ENCODE measurements around the gene CD55. TPM values are rescaled to one million over a fixed set of nuclear protein-coding genes. Genes with fewer than 3 reads are reported as not detected.
A peak's percentile ranks its signal among the peaks of the same experiment; 100 is the strongest.

CD55 gene
- total RNA-seq, 1 donor from 2014 or later, result 73.1 TPM

- H3K9me3 ChIP-seq, result no peaks in the 10 kb centered on the region
- no peaks in the 10 kb centered on the region for H3K4me1 ChIP-seq
- H3K27ac ChIP-seq, result no peak overlapping the region
- intact Hi-C loops (cut with DNase I), result no loop called here
- no peak overlapping the region for H3K4me3 ChIP-seq
- no peak for DNase-seq (ENCODE audit: low spot score in 2 of 2)
- peaks cover 35 to 67% of the 10 kb centered on the region in 2 donors for H3K36me3 ChIP-seq
- H3K27me3 ChIP-seq, result no peaks in the 10 kb centered on the region
- TF ChIP-seq CTCF (IDR thresholded peaks at IDR 0.05), result no peak
Observed at GRCh38 chr1:207331354-207332313, 10.2 kb downstream of the CD55 start.

DNA sequence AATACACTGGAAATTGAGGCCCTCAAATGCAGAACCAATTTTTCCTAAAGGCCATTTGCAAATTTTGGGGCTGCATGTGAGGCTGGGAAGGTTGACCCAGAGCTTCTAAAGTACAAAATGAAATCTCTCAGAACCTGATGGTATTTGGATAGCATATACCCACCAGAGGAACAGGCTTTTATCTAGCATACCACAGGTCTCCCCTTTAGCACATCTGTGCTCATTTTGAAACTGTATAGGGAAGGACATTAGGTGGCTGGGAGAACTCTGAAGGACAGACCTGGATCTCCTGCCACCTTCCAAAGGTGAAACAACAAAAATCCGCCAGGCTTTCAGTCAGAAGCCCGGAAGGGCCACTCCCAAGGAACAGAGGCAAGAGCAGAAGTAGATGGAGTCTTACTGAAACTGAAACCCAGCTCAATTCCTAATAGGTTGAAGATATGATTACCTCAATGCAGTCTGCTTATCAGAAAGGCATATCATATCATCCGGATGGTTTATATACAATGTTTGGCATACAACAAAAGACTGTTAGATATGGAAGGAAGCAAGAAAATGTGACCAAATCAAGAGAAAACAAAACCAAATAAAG lies 11.6 kb downstream of the CD55 start:
- no peaks in the 10 kb centered on the region for H3K4me1 ChIP-seq

GRCh38 chr1:207333620-207334019 lies 12.1 kb downstream of the CD55 start:
- no peaks in the 10 kb centered on the region for H3K9me3 ChIP-seq
- no peak for DNase-seq (ENCODE audit: low spot score in 2 of 2)
- TF ChIP-seq CTCF (IDR thresholded peaks at IDR 0.05), result no peak
- H3K4me3 ChIP-seq, result no peak overlapping the region
- intact Hi-C loops (cut with DNase I), result no loop called here
- H3K4me1 ChIP-seq, result no peaks in the 10 kb centered on the region
- H3K27ac ChIP-seq, result no peak overlapping the region
- H3K27me3 ChIP-seq, result no peaks in the 10 kb centered on the region
- peaks cover 24 to 54% of the 10 kb centered on the region in 2 donors for H3K36me3 ChIP-seq

More for the DNA sequence above, 11.6 kb downstream of the CD55 start:
- H3K27me3 ChIP-seq, result no peaks in the 10 kb centered on the region
- H3K9me3 ChIP-seq, result no peaks in the 10 kb centered on the region
- intact Hi-C loops (cut with DNase I), result no loop called here
- H3K27ac ChIP-seq, result no peak overlapping the region
- no peak for DNase-seq (ENCODE audit: low spot score in 2 of 2)
- TF ChIP-seq CTCF (IDR thresholded peaks at IDR 0.05), result no peak
- peaks cover 29 to 59% of the 10 kb centered on the region in 2 donors for H3K36me3 ChIP-seq
- H3K4me3 ChIP-seq, result no peak overlapping the region

DNA sequence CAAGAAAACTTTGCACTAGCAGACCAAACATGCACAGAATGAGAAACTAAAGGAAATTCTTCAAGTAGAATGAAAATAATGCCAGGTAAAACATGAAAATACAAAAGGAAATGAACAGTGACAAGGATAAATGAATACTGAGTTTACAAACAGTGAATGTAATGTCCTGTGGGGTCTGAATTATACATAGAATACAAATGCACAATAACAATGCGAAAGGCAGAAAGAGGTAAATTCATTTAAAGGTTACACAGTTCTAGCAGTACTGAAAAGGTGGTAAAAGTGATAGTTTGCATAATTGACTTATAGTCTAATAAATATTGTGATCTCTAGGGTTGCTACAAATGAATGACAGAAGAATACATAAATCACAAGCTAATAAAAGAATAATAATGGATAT lies 12.9 kb downstream of the CD55 start:
- no peak for TF ChIP-seq CTCF (IDR thresholded peaks at IDR 0.05)
- Histone ChIP-seq H3K27ac (no peak overlapping the region), H3K4me3 (no peak overlapping the region), H3K4me1 (no peaks in the 10 kb centered on the region), H3K36me3 (peaks cover 17 to 49% of the 10 kb centered on the region in 2 donors), H3K27me3 (no peaks in the 10 kb centered on the region), H3K9me3 (no peaks in the 10 kb centered on the region)
- intact Hi-C loops (cut with DNase I), result no loop called here
- DNase-seq (ENCODE audit: low spot score in 2 of 2), result no peak

DNA sequence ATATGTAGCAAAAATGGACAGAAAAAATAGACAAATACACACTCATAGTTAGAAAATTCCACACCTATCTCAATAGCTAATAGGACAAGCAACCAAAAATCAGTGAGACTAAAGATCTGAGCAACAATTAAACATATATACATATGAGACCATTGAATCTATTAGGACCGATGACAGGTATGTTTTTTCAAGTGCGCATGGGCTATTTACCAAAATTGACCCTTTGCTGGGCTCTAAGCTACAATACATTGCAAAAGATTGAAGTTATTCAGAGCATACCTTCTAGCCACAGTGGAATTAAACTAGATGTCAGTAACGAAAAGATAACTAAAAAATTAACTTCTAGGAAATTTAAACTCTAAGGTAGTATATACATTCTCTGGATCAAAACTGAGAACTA lies 13.7 kb downstream of the CD55 start:
- peaks cover 13 to 54% of the 10 kb centered on the region in 2 donors for H3K36me3 ChIP-seq

More for the DNA sequence above, 13.7 kb downstream of the CD55 start:
- no peak for TF ChIP-seq CTCF (IDR thresholded peaks at IDR 0.05)
- Histone ChIP-seq H3K27ac (peak overlapping the region in 1 of 2 donors; percentile 7), H3K9me3 (no peaks in the 10 kb centered on the region), H3K4me1 (no peaks in the 10 kb centered on the region), H3K27me3 (no peaks in the 10 kb centered on the region), H3K4me3 (no peak overlapping the region)
- no peak for DNase-seq (ENCODE audit: low spot score in 2 of 2)
- intact Hi-C loops (cut with DNase I), result no loop called here

Measured in ascending aorta (tissue), 2 donors.